ENCODE data around the gene SYNPO2L. TPM values are rescaled to one million over a fixed set of nuclear protein-coding genes. Genes with fewer than 3 reads are reported as not detected.
A peak's percentile ranks its signal among the peaks of the same experiment; 100 is the strongest.

Gene SYNPO2L
- total and polyA plus RNA-seq, 9 of the 15 experiments (the other 6 are each of a cell fraction or from before 2014, with no cell fraction given): 0.03 to 0.07 TPM; not detected in 7

DNA sequence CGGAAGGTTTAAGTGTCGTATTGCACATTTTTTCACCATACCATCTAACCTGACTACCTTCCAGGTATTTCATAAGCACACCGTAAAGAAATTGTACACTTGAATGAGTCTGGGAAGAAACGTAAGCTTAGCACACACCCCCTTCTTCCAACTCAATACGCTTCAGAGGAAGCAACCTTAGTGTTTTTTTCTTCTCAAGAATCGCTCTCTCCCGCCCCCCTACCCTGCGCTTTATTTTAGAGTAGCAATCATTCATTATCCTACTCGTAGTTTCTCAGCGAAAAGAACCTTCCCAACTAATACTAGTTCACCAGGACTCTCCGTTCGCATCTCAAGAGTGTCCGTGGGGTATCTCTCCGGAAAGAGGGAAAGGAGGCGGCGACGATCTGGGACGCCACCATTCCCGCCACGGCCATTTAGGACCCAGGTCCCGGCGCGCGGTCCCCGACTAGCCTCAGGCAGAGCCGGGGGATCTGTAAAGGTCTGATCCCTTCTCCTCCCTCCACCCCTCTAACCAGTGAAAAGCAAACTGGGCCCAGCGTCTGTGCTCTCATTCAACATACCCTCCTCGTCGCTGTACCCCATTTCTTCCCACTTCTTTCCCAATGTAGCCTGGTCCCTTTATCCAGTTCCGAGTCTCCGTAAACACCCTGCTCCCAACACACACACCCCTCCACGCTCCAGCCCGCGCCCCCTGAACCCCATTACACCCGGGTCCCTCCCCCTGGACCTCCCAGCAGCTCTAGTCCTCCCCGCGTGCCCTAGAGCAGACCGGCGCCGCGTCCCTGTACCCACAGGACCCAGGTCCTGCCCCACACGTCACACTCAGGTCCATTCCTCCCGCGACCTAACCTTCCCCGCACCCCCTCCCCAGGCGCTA is 30.6 kb downstream of the SYNPO2L start (continued):
- TF ChIP-seq PHF20 (IDR thresholded peaks at IDR 0.05; ENCODE audit: partially characterized antibody) (peak; percentile 49), ARNT (IDR thresholded peaks at IDR 0.05) (peak; percentile 19 to 50; a peak in 2 of 4 replicates), ZNF76 (CRISPR knock-in tag; IDR thresholded peaks at IDR 0.05; ENCODE audit: borderline replicate concordance) (no peak), ZNF740 (CRISPR knock-in tag; IDR thresholded peaks at IDR 0.05) (peak; percentile 56; the same call in 1 of the 2 replicates), ZNF740 (tag; IDR thresholded peaks at IDR 0.05) (no peak), GABPB1 (CRISPR knock-in tag; IDR thresholded peaks at IDR 0.05) (peak; percentile 50), NCOA1 (IDR thresholded peaks at IDR 0.05; ENCODE audit: low read depth) (0 out of 2 replicates have a peak, but pooled peaks have one; percentile 40), RB1 (IDR thresholded peaks at IDR 0.05; ENCODE audit: low read depth) (peak; percentile 38), FOXK2 (conservative IDR thresholded peaks at IDR 0.05 in 1 of 2, IDR thresholded peaks at IDR 0.05 in 1 of 2; ENCODE audit: low read depth in 2 of 2) (no peak), ARID2 (IDR thresholded peaks at IDR 0.05) (0 out of 2 replicates have a peak, but pooled peaks have one; percentile 20), FOXA3 (CRISPR knock-in tag; conservative IDR thresholded peaks at IDR 0.05 in 1 of 2, IDR thresholded peaks at IDR 0.05 in 1 of 2) (0 out of 4 replicates have a peak, but pooled peaks of 1 of the 2 experiments have one; percentile 7), KAT7 (CRISPR knock-in tag; IDR thresholded peaks at IDR 0.05; ENCODE audit: borderline replicate concordance) (0 out of 2 replicates have a peak, but pooled peaks have one; percentile 59)
